Caco-2 (cell line): ENCODE results near the gene ATG7. TPM values are rescaled to one million over a fixed set of nuclear protein-coding genes. Genes with fewer than 3 reads are reported as not detected.

Experiments used
- BruUV-seq: library from RNA; stranded (reverse); fragments of 400-500 nt; replicated peaks from 2 replicates; lab custom pipeline; 2021; lab: Mats Ljungman, UMichigan
- CTCF ChIA-PET: fragments of 300-600 bp; sonication (Branson Sonifier 250); formaldehyde crosslinking; loops from one replicate; lab custom pipeline; 2022; ENCODE audit warnings: antibody characterized with exemption; lab: Charles Lee
- POLR2A ChIA-PET: fragments of 300-600 bp; sonication (Branson Sonifier 250); formaldehyde crosslinking; loops from one replicate; lab custom pipeline; 2022; ENCODE audit warnings: antibody characterized with exemption; lab: Charles Lee
- DNase-seq, 2 experiments: peaks; one replicate each; pipeline versions ENCODE4 v3.0.0 to v3.0.0-alpha.2; 2020 to 2022
- H3K27me3 ChIP-seq: replicated peaks from 2 replicates; pipeline ENCODE4 v1.6.0; 2011; ENCODE audit warnings: low read length; ENCODE audit not compliant: control insufficient read depth, insufficient read depth
- H3K36me3 ChIP-seq: 2 replicates; pipeline ENCODE4 v1.5.1; 2011; ENCODE audit warnings: low read length; ENCODE audit not compliant: control insufficient read depth, insufficient read depth
- H3K4me1 ChIP-seq: fragments of 250-450 bp; sonication (Bioruptor Pico); 2 replicates; pipeline ENCODE4 v1.5.1; 2020; ENCODE audit warnings: mild to moderate bottlenecking
- H3K4me3 ChIP-seq: 2 replicates; pipeline ENCODE4 v1.5.1; 2011; ENCODE audit warnings: low read depth, mild to moderate bottlenecking, control low read depth, low read length
- H3K9me3 ChIP-seq: fragments of 250-450 bp; sonication (Bioruptor Pico); 2 replicates; pipeline ENCODE4 v1.5.1; 2020; ENCODE audit warnings: mild to moderate bottlenecking, moderate library complexity
- H3K27ac Mint-ChIP-seq: one replicate; pipeline ENCODE4 v1.8.0; 2022; ENCODE audit warnings: mixed read lengths; ENCODE audit not compliant: unreplicated experiment
- H3K27me3 Mint-ChIP-seq: one replicate; pipeline ENCODE4 v1.8.0; 2022; ENCODE audit warnings: mixed read lengths; ENCODE audit not compliant: insufficient read depth, unreplicated experiment
- H3K36me3 Mint-ChIP-seq: one replicate; pipeline ENCODE4 v1.8.0; 2022; ENCODE audit warnings: mild to moderate bottlenecking, mixed read lengths; ENCODE audit not compliant: insufficient read depth, unreplicated experiment
- H3K4me1 Mint-ChIP-seq: one replicate; pipeline ENCODE4 v1.8.0; 2022; ENCODE audit warnings: low read depth, mixed read lengths; ENCODE audit not compliant: unreplicated experiment
- H3K4me3 Mint-ChIP-seq: one replicate; pipeline ENCODE4 v1.8.0; 2022; ENCODE audit warnings: mild to moderate bottlenecking, moderate library complexity, mixed read lengths; ENCODE audit not compliant: unreplicated experiment
- H3K9me3 Mint-ChIP-seq: one replicate; pipeline ENCODE4 v1.8.0; 2022; ENCODE audit warnings: mixed read lengths; ENCODE audit not compliant: unreplicated experiment
- CTCF ChIP-seq, 2 experiments: fragments of 200-600 bp in 1 of 2; IDR thresholded peaks; 1 replicate in 1 of 2; 2 replicates in 1 of 2; pipeline versions ENCODE4 v1.5.1 to v1.8.0; 2011 to 2022; ENCODE audit warnings: antibody characterized with exemption in 1 of 2, control low read depth in 1 of 2, inconsistent platforms in 1 of 2, low read depth in 1 of 2, low read length in 1 of 2, mild to moderate bottlenecking in 1 of 2, moderate library complexity in 1 of 2; ENCODE audit not compliant: insufficient read depth in 1 of 2, severe bottlenecking in 1 of 2, unreplicated experiment in 1 of 2
- intact Hi-C: fragments of 100-400 bp; cut with micrococcal nuclease; formaldehyde crosslinking; loops from one replicate; pipeline ENCODE4 v1.10.0; 2022; ENCODE audit not compliant: unreplicated experiment
- total RNA-seq: library from RNA; stranded (reverse); gene quantifications from 2 replicates; pipeline ENCODE4 v1.2.3, GENCODE V29; 2022

The ATG7 gene
- total RNA-seq, 1 experiment from 2014 or later: 24.4 TPM

- no TSS peak for BruUV-seq
- Histone ChIP-seq H3K4me3 (no peak overlapping the region), H3K4me1 (no peaks in the 10 kb centered on the region), H3K27me3 (no peaks in the 10 kb centered on the region), H3K9me3 (no peaks in the 10 kb centered on the region), H3K36me3 (no peaks in the 10 kb centered on the region)
- Mint-ChIP-seq H3K27me3 (no peaks in the 10 kb centered on the region), H3K4me1 (no peaks in the 10 kb centered on the region), H3K36me3 (no peaks in the 10 kb centered on the region), H3K27ac (no peak overlapping the region), H3K9me3 (no peaks in the 10 kb centered on the region), H3K4me3 (no peak overlapping the region)
- POLR2A ChIA-PET: no interaction called here
- no peak for DNase-seq
- CTCF ChIA-PET: no interaction called here
- no peak for TF ChIP-seq CTCF (IDR thresholded peaks at IDR 0.05; ENCODE audit: insufficient read depth in 1 of 2, low read depth in 1 of 2, low read length in 1 of 2, severe bottlenecking in 1 of 2, unreplicated experiment in 1 of 2)
- intact Hi-C loops: no loop called here
These were observed 180.1 kb downstream of the ATG7 start for GRCh38 chr3:11452312-11452711.

- no peaks in the 10 kb centered on the region for H3K36me3 Mint-ChIP-seq
- BruUV-seq: no TSS peak
- Histone ChIP-seq H3K4me1 (no peaks in the 10 kb centered on the region), H3K9me3 (no peaks in the 10 kb centered on the region), H3K27me3 (no peaks in the 10 kb centered on the region), H3K4me3 (no peak overlapping the region), H3K36me3 (no peaks in the 10 kb centered on the region)
- ChIA-PET CTCF (no interaction called here), POLR2A (no interaction called here)
- intact Hi-C loops: no loop called here
- no peaks in the 10 kb centered on the region for H3K27me3 Mint-ChIP-seq
- TF ChIP-seq CTCF (IDR thresholded peaks at IDR 0.05; ENCODE audit: insufficient read depth in 1 of 2, low read depth in 1 of 2, low read length in 1 of 2, severe bottlenecking in 1 of 2, unreplicated experiment in 1 of 2): no peak
- H3K4me3 Mint-ChIP-seq: no peak overlapping the region
- no peak overlapping the region for H3K27ac Mint-ChIP-seq
- DNase-seq: no peak
- H3K4me1 Mint-ChIP-seq: no peaks in the 10 kb centered on the region
- H3K9me3 Mint-ChIP-seq: no peaks in the 10 kb centered on the region
These were observed 181.0 kb downstream of the ATG7 start for GRCh38 chr3:11452885-11453847.

- H3K27ac Mint-ChIP-seq: no peak overlapping the region
- BruUV-seq: no TSS peak
- no peaks in the 10 kb centered on the region for H3K27me3 Mint-ChIP-seq
- H3K4me3 ChIP-seq: no peak overlapping the region
- H3K4me3 Mint-ChIP-seq: no peak overlapping the region
- H3K36me3 Mint-ChIP-seq: no peaks in the 10 kb centered on the region
- H3K9me3 Mint-ChIP-seq: no peaks in the 10 kb centered on the region
- TF ChIP-seq CTCF (IDR thresholded peaks at IDR 0.05; ENCODE audit: insufficient read depth in 1 of 2, low read depth in 1 of 2, low read length in 1 of 2, severe bottlenecking in 1 of 2, unreplicated experiment in 1 of 2): no peak
- no peaks in the 10 kb centered on the region for H3K4me1 Mint-ChIP-seq
- ChIA-PET CTCF (no interaction called here), POLR2A (no interaction called here)
- intact Hi-C loops: no loop called here
- H3K27me3 ChIP-seq: no peaks in the 10 kb centered on the region
- no peaks in the 10 kb centered on the region for H3K36me3 ChIP-seq
- no peaks in the 10 kb centered on the region for H3K9me3 ChIP-seq
- H3K4me1 ChIP-seq: no peaks in the 10 kb centered on the region
- DNase-seq: no peak
These were observed 183.8 kb downstream of the ATG7 start for GRCh38 chr3:11455956-11456355.
